Measurements from ENCODE around the gene OSBPL10.
"Not testable (repeated sequence)": the region's sequence is repeated elsewhere in the genome, so short reads cannot be mapped to it uniquely, and the experiment has no call there.

OSBPL10 gene

DNA sequence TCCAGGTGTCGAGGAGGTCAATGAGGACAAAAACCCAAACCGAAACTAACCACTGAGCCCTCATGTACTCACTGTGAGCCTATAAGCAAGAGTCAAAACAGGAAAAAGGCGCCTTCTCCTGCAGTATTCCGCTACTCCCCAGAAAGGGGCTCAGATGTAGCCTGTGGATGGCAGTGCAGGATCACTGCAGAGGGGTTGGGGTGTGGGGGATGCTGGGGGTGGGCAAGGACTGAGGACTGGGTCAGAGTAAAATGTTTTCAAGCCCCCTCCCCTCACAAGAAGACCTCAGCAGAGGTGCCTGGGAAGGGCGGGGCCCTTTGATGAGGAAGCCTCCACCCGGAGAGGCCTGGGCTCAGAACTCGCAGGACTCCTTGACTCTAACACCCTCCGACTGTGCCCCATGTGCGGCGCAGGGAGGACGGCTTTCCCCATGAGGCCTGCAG is 170.1 kb downstream of the OSBPL10 start:
- no peaks in the 10 kb centered on the region for H3K36me3 Mint-ChIP-seq (ENCODE audit: low read depth)
- DNase-seq (no peak), ATAC-seq (no peak)
- H3K9me3 Mint-ChIP-seq: no peaks in the 10 kb centered on the region
- no peak overlapping the region for H3K4me3 Mint-ChIP-seq
- H3K27ac Mint-ChIP-seq: no peak overlapping the region
- no peaks in the 10 kb centered on the region for H3K27me3 Mint-ChIP-seq
- H3K4me1 Mint-ChIP-seq: peaks cover 13% of the 10 kb centered on the region

DNA sequence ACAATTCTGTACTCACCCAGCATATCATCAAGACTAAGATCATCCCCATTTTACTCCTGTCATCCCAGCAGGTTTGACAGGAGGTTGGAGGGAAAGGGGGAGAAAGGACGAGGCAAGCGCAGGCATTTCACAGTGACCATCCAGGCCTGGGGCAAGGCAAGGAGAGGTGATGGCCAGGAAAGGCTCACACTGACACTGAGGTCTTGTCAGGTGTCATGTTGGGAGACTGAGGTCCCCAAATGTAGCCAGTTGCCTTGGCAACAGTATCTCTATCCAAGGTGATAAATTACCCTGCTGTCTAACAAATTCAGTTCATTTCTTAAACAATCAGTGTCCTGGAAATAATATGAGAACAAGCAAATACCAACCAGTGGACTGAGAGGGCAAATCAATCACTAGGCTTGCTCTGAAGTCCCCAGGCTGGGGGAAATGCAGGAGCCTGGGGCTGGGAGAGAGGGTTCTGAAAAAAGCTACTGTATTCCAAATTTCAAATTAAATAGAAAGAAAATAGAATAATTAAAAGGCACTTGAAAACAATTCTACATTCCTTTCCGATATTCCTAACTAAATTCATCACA is 172.8 kb downstream of the OSBPL10 start:
- no peaks in the 10 kb centered on the region for H3K9me3 Mint-ChIP-seq
- no peaks in the 10 kb centered on the region for H3K4me1 Mint-ChIP-seq
- no peak overlapping the region for H3K4me3 Mint-ChIP-seq
- DNase-seq (no peak), ATAC-seq (no peak)
- no peak overlapping the region for H3K27ac Mint-ChIP-seq
- H3K36me3 Mint-ChIP-seq (ENCODE audit: low read depth): no peaks in the 10 kb centered on the region
- no peaks in the 10 kb centered on the region for H3K27me3 Mint-ChIP-seq

DNA sequence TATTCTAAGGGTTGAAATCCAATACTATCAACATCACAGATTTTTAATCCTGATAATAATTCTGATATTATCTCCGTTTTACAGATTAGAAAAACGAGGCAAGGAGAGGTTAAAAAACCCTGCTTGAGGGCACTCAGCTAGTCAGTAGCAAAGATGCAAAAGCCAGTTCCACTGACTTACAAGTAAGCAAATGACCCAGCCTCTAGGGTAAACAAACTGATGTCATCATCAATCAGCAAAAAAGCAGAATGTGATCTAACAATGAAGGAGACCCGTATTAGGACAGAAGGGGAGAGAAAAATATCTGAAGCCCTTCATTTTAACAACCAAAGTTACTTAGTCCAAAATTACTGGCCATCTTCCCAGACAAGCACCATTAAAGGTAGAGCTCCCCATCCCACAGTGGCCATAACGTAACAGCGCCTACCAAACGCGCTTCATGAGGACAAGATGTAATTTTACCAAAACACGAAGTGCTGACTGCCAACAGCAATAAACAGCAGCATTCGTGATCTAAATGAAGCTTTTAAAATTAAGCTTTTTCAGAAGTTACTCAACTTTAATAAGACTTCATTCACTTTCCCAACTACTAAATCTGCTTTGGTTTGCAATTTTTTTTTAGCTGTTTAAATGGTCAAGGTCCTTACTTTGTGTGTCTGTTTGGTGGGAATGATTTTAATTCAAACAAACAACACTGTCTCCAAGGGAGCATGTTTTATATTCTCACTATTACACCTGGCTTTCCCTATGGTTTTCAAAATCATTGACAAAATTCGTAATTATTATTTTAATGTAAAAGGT is 176.6 kb downstream of the OSBPL10 start:
- Mint-ChIP-seq H3K4me1 (peaks cover 5% of the 10 kb centered on the region), H3K27me3 (no peaks in the 10 kb centered on the region), H3K36me3 (ENCODE audit: low read depth) (no peaks in the 10 kb centered on the region), H3K27ac (no peak overlapping the region), H3K4me3 (no peak overlapping the region), H3K9me3 (no peaks in the 10 kb centered on the region)
- ATAC-seq: no peak
- DNase-seq: no peak

DNA sequence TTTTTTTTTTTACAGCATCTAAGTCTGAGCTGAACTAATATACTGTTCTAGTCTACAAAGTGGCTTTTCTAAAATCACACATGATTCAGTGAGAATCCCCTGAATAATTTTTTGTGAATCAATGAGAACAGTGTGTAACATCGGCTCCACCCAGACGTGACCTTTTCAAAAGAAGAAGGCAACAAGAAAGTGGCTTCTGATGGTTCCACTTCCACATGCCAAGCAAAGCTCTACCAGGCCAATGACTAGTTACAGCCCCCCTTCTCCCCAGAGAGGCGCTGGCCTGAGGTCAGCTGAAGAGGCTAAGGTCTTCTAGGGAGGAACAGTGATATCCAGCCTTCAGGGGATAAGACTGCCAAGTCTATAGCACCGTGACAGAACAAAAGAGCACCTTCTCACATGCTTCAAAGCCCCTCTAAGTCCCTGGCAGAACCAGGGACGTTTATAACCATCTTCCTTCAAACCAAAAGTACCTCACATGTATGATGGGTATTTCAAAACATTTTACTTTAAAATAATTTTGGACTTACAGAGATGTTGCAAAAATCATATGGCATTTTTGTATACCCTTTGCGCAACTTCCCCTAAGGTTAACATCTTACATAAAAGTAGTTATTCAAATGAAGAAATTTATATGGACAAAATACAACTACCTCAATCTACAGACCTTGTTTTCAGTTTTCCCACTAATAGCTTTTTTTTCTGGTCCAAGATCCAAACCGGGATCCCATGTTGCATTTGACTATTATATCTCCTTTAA is 177.9 kb downstream of the OSBPL10 start:
- ATAC-seq (peak; percentile 40), DNase-seq (no peak)
- no peaks in the 10 kb centered on the region for H3K27me3 Mint-ChIP-seq
- no peak overlapping the region for H3K27ac Mint-ChIP-seq
- no peaks in the 10 kb centered on the region for H3K36me3 Mint-ChIP-seq (ENCODE audit: low read depth)
- peaks cover 5% of the 10 kb centered on the region for H3K4me1 Mint-ChIP-seq
- no peaks in the 10 kb centered on the region for H3K9me3 Mint-ChIP-seq
- no peak overlapping the region for H3K4me3 Mint-ChIP-seq

DNA sequence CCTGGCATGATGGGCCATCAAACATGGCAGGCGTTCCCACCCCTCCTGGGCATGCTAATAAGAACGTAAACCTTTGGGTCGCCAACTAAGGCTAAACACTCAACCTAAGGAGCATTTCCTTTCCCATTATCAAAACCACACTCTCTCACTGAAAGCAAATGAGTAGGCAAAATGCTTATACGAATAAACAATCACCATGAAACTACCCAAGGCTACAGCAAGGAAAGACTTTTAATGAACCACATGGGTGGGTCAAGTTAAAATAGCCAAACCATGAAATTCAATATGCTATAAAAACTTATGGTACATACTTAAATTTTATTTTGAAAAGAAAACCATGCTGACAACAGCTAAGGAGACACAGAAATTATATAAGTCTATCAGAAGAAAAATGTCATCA is 180.6 kb downstream of the OSBPL10 start:
- H3K4me1 Mint-ChIP-seq: peaks cover 5% of the 10 kb centered on the region
- no peaks in the 10 kb centered on the region for H3K9me3 Mint-ChIP-seq
- DNase-seq: no peak
- H3K27ac Mint-ChIP-seq: no peak overlapping the region
- no peak overlapping the region for H3K4me3 Mint-ChIP-seq
- H3K36me3 Mint-ChIP-seq (ENCODE audit: low read depth): no peaks in the 10 kb centered on the region
- ATAC-seq: no peak
- H3K27me3 Mint-ChIP-seq: no peaks in the 10 kb centered on the region

DNA sequence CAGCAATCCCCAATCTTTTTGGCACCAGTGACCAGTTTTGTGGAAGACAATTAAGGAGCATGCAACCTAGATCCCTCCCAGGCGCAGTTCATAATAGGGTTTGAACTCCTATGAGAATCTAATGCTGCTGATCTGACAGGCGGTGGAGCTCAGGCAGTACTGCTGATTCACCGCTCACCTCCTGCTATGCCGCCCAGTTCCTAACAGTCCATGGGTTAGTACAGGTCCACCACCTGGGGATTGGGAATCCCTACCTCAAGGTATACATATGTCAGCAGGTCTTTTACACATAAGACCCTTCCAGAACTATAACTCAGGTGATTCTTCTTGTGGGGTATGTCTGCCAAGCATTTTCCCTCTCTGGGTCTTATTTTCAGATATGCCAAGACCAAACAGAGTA is 182.2 kb downstream of the OSBPL10 start:
- H3K27ac Mint-ChIP-seq: no peak overlapping the region
- ATAC-seq (no peak), DNase-seq (no peak)
- H3K27me3 Mint-ChIP-seq: no peaks in the 10 kb centered on the region
- no peaks in the 10 kb centered on the region for H3K36me3 Mint-ChIP-seq (ENCODE audit: low read depth)
- no peak overlapping the region for H3K4me3 Mint-ChIP-seq
- peaks cover 5% of the 10 kb centered on the region for H3K4me1 Mint-ChIP-seq
- peaks cover 2% of the 10 kb centered on the region for H3K9me3 Mint-ChIP-seq

DNA sequence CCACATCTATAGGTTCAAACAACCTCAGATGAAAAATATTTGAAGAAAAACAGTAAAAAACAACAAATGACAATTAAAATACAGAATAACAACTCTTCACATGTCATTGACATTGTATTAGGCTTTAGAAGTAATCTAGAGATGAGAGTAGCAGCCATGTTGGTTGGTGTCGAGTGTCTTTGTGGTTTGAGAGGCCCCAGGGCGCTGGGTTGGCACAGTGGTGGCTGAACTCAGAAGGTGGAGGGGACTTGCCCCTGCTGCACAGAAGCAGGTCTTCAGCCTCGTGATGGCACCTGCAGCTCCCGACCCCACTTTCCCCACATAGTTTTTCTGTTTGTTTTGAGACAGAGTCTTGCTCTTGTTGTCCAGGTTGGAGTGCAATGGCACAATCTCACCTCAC is 187.2 kb downstream of the OSBPL10 start:
- H3K36me3 Mint-ChIP-seq (ENCODE audit: low read depth): no peaks in the 10 kb centered on the region
- peaks cover 2% of the 10 kb centered on the region for H3K9me3 Mint-ChIP-seq
- no peaks in the 10 kb centered on the region for H3K27me3 Mint-ChIP-seq
- no peak overlapping the region for H3K27ac Mint-ChIP-seq
- DNase-seq: no peak
- ATAC-seq: no peak
- no peak overlapping the region for H3K4me3 Mint-ChIP-seq
- no peaks in the 10 kb centered on the region for H3K4me1 Mint-ChIP-seq

DNA sequence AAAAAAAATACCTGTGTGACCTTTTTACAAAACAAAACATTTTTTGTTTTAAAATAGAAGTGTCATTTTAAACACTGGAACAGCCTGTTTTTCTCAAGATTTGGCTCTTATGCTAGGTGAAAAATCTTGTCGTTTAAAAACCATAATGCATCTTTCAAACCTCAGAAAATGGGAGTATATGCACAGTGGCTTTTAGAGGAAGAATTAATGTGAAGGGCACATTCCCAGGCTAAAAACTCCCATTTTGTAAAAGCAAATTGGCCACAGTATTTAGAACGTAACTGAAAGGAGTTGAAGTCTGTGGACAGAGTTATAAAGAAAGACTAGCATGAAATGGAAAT is 190.0 kb downstream of the OSBPL10 start:
- Mint-ChIP-seq H3K27me3 (no peaks in the 10 kb centered on the region), H3K4me3 (no peak overlapping the region), H3K4me1 (no peaks in the 10 kb centered on the region), H3K36me3 (ENCODE audit: low read depth) (no peaks in the 10 kb centered on the region), H3K9me3 (peaks cover 2% of the 10 kb centered on the region), H3K27ac (no peak overlapping the region)
- ATAC-seq (no peak), DNase-seq (no peak)

DNA sequence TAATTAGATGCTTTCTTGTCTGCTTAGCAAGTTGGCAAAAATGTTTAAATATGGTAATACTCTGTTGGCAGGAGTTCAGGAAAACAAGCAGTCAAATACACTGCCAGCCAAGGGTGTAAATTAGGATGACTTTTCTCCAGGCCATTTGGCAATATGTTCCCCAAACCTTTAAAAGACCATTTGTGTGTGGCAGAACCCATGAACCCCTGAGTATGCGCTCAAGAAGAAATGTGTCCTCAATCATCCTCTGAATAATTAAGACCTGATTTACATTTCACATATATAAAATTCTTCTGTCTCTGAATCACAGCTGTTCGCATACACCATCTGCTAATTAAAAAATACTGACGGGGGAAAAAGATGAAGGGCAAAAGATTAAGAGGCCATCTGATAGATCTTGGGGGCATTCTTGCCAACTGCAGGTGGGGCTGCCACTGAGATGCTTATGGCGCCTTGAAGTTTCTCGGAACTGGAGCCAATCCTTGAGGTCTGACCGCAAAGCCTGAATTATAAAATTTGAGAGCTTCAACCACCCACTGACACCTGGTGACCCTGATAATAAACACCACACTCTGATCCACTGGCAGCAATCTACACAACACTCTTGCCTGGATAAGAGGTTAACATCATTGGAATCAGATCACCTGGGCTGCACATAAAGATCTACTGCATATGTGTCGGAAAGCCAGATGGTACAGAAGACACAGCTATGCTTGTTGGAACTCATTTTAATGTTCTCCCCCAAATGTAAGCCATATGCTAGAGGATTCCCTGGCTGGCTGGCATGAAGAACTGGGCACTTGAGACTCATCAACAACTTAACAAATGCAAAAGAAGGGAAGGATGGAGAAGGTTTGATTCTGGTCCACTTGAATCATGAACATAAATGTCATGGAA is 190.6 kb downstream of the OSBPL10 start:
- H3K27ac Mint-ChIP-seq: no peak overlapping the region
- no peaks in the 10 kb centered on the region for H3K4me1 Mint-ChIP-seq
- H3K27me3 Mint-ChIP-seq: no peaks in the 10 kb centered on the region
- no peaks in the 10 kb centered on the region for H3K36me3 Mint-ChIP-seq (ENCODE audit: low read depth)
- ATAC-seq (no peak), DNase-seq (no peak)
- H3K4me3 Mint-ChIP-seq: no peak overlapping the region
- peaks cover 2% of the 10 kb centered on the region for H3K9me3 Mint-ChIP-seq

DNA sequence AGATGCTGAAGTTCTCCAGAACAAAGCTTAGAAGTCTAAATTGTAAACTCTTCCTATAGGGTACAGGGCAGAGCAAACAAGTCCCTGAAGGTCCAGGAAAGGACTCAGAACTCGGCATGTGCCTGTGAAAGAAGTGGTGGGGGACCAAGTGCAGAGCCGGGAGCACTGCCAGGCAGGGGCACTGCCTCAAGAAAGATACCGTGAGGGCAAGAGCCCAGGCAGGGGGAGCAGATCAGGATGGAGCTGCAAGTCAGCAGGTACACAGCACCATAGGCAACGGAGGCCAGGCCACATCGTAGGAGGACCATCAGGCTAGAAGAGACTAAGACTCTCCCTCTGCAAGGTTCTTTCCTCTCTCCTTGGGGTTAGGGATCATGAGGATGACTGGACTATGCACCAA is 191.6 kb downstream of the OSBPL10 start:
- H3K27me3 Mint-ChIP-seq: no peaks in the 10 kb centered on the region
- no peak for DNase-seq
- ATAC-seq: no peak
- no peaks in the 10 kb centered on the region for H3K9me3 Mint-ChIP-seq
- H3K4me1 Mint-ChIP-seq: no peaks in the 10 kb centered on the region
- no peaks in the 10 kb centered on the region for H3K36me3 Mint-ChIP-seq (ENCODE audit: low read depth)
- no peak overlapping the region for H3K27ac Mint-ChIP-seq
- H3K4me3 Mint-ChIP-seq: no peak overlapping the region

DNA sequence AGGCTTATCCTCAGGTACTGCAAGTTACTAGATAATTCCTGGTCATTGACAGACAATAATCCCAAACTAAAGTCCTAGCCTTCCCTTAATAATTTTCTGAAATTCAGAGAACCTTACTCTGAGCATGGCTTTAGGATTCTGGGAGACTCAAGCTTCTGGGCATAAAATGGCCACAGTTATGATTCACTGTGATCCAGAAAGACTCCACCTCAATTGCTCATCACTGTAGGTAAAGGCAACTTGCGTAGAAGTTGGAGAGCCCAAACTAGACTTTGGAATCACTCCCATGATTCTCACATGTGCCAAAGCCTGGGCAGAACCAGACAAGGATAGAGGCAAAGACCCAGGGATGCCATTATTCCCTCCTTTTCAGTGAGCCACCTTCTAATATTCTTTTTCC is 195.3 kb downstream of the OSBPL10 start:
- Mint-ChIP-seq H3K36me3 (ENCODE audit: low read depth) (no peaks in the 10 kb centered on the region), H3K27me3 (no peaks in the 10 kb centered on the region), H3K9me3 (no peaks in the 10 kb centered on the region), H3K4me3 (no peak overlapping the region), H3K4me1 (no peaks in the 10 kb centered on the region), H3K27ac (no peak overlapping the region)
- DNase-seq: no peak
- ATAC-seq: no peak

DNA sequence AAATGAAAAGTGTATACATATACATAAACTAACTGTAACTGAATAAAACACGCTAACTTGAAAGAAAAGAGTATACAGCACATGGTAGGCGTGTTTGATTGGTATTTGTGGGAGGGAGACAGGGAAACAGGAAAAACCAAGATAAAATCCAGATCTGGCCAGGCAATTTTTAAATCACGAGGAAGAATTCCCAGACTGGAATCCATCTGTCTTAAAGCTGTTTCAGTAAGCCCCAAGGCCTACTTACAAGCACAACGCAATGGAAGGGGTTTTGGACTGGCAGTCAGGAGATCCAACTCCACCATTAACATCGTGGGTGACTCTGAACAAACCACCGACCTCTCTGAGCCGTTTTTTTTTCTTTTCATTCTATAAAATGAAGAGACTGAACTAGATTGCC is 195.8 kb downstream of the OSBPL10 start:
- no peaks in the 10 kb centered on the region for H3K9me3 Mint-ChIP-seq
- no peaks in the 10 kb centered on the region for H3K36me3 Mint-ChIP-seq (ENCODE audit: low read depth)
- no peak overlapping the region for H3K27ac Mint-ChIP-seq
- ATAC-seq (no peak), DNase-seq (no peak)
- H3K4me3 Mint-ChIP-seq: no peak overlapping the region
- H3K4me1 Mint-ChIP-seq: no peaks in the 10 kb centered on the region
- no peaks in the 10 kb centered on the region for H3K27me3 Mint-ChIP-seq

DNA sequence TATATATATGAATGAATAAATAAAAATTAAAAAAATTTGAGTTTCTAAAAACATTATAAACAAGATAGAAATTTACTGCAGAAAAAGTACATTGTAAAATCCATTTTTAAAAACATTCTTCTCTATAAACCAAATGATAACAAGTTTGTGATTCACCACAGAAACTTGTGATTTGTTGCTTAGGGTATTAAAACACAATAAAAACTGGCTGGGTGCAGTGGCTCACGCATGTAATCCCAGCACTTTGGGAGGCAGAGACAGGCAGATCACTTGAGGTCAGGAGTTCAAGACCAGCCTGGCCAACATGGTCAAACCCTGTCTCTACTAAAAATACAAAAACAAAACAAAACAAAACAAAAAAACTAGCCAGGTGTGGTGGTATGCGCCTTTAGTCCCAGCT is 197.2 kb downstream of the OSBPL10 start:
- not testable (repeated sequence) for ATAC-seq; DNase-seq; H3K27ac Mint-ChIP-seq; H3K4me3 Mint-ChIP-seq; H3K4me1 Mint-ChIP-seq; H3K9me3 Mint-ChIP-seq; H3K27me3 Mint-ChIP-seq; H3K36me3 Mint-ChIP-seq (ENCODE audit: low read depth)

DNA sequence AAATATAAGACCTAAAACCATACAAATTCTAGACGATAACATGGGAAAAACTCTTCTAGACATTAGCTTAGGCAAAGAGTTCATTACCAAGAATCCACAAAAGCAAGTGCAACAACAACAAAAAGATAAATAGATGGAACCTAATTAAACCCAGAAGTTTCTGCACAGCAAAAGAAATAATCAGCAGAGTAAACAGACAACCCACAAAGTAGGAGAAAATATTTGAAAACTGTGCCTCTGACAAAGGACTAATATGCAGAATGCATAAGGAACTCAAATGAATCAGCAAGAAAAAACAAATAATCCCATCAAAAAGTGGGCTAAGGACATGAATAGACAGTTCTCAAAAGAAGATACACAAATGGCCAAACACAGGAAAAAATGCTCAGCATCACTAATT is 198.8 kb downstream of the OSBPL10 start:
- H3K27ac Mint-ChIP-seq; H3K4me3 Mint-ChIP-seq; H3K4me1 Mint-ChIP-seq; DNase-seq; H3K27me3 Mint-ChIP-seq; ATAC-seq; H3K9me3 Mint-ChIP-seq; H3K36me3 Mint-ChIP-seq (ENCODE audit: low read depth): not testable (repeated sequence)
